Ishikawa (cell line): ENCODE measurements around the gene C10orf62.
A peak's percentile ranks its signal among the peaks of the same experiment; 100 is the strongest.

Source experiments
- CEBPB ChIP-seq: IDR thresholded peaks from 2 replicates; pipeline ENCODE4 v1.6.1; 2012
- CREB1 ChIP-seq: IDR thresholded peaks from 2 replicates; pipeline ENCODE4 v1.6.1; 2012; ENCODE audit warnings: low read depth
- EGR1 ChIP-seq: IDR thresholded peaks from 2 replicates; pipeline ENCODE4 v1.6.1; 2012
- EP300 ChIP-seq: IDR thresholded peaks from 2 replicates; pipeline ENCODE4 v1.6.1; 2012; ENCODE audit warnings: borderline replicate concordance
- FOXM1 ChIP-seq: IDR thresholded peaks from 2 replicates; pipeline ENCODE4 v1.6.1; 2012; ENCODE audit warnings: low read depth, borderline replicate concordance
- NFIC ChIP-seq: IDR thresholded peaks from 2 replicates; pipeline ENCODE4 v1.6.1; 2012
- RAD21 ChIP-seq: IDR thresholded peaks from 2 replicates; pipeline ENCODE4 v1.6.1; 2012; ENCODE audit warnings: low read depth
- TAF1 ChIP-seq: IDR thresholded peaks from 2 replicates; pipeline ENCODE4 v1.6.1; 2012; ENCODE audit warnings: low read depth, mild to moderate bottlenecking
- TCF12 ChIP-seq: IDR thresholded peaks from 2 replicates; pipeline ENCODE4 v1.6.1; 2012; ENCODE audit warnings: low read depth
- TEAD4 ChIP-seq: IDR thresholded peaks from 2 replicates; pipeline ENCODE4 v1.6.1; 2012
- YY1 ChIP-seq: IDR thresholded peaks from 2 replicates; pipeline ENCODE4 v1.6.1; 2012; ENCODE audit warnings: low read depth
- ZBTB7A ChIP-seq: IDR thresholded peaks from 2 replicates; pipeline ENCODE4 v1.6.1; 2012; ENCODE audit warnings: low read depth
- TF ChIP-seq, protein P1 (sequence below): IDR thresholded peaks from 2 replicates; pipeline ENCODE4 v1.6.1; 2012; ENCODE audit warnings: low read depth, mild to moderate bottlenecking
- TF ChIP-seq, protein P2 (sequence below): IDR thresholded peaks from 2 replicates; pipeline ENCODE4 v1.6.1; 2012
- TF ChIP-seq, protein P3 (sequence below): IDR thresholded peaks from 2 replicates; pipeline ENCODE4 v1.6.1; 2012

C10orf62 gene

DNA sequence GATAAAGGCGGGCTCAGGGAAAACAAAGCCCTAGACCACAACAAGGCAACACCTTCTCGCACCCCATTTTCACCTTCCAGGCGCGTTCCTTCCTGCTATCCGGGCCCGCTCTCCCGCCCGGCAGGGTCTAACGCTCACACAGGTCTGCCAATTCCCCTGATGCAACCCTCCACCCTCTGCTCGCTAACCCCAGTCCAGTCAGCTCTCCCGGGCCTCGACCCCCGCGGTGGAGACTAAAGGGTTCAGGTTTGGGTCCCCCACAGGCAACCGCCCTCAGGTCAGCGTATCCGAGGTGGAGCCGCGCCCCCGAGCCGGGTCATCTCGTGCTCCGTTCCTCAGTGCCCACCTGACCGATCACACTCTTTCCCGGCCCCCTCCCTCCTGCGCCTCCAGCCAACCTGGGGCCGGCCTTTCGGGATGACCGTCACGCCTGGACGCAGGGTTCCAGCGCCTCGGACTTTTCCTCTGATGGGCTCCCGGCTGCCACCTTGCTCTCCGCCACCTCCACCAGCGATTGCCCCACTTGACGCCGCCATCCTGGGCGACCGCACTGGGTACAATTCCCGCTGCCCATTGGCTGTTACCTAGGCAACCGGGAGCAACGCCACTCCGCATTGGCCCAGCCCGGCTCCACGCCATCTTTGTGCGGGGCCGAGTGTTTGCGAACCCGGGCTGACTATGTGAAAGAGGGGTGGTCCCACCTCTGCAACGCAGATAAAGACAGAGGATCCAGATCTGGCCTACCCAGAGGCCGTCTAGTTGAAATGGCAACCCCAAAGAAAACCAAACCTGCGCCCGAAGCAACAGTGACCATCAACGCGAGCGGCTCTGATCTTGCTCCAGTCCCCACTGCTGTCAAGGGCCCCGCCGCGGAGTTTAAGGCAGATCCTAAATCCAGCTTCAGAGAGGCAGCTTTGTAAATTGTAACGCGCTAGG, 43.7 kb downstream of the C10orf62 start, which contains the start of gene MORN4:
MORN4 (minus strand) TSS at position 552 of the 936 bp plus-strand sequence. CDS start 13,847 bp downstream, outside the sequence.
- TF ChIP-seq CEBPB (peak; percentile 64), FOXM1 (no peak), YY1 (peak; percentile 100), TAF1 (peak; percentile 91), CREB1 (peak; percentile 49; the same call in 1 of the 2 replicates), TCF12 (0 out of 2 replicates have a peak, but pooled peaks have one; percentile 33), EP300 (no peak), NFIC (no peak), TEAD4 (no peak), ZBTB7A (peak; percentile 75), RAD21 (no peak), EGR1 (peak; percentile 85)
- TF ChIP-seq, protein P1, sequence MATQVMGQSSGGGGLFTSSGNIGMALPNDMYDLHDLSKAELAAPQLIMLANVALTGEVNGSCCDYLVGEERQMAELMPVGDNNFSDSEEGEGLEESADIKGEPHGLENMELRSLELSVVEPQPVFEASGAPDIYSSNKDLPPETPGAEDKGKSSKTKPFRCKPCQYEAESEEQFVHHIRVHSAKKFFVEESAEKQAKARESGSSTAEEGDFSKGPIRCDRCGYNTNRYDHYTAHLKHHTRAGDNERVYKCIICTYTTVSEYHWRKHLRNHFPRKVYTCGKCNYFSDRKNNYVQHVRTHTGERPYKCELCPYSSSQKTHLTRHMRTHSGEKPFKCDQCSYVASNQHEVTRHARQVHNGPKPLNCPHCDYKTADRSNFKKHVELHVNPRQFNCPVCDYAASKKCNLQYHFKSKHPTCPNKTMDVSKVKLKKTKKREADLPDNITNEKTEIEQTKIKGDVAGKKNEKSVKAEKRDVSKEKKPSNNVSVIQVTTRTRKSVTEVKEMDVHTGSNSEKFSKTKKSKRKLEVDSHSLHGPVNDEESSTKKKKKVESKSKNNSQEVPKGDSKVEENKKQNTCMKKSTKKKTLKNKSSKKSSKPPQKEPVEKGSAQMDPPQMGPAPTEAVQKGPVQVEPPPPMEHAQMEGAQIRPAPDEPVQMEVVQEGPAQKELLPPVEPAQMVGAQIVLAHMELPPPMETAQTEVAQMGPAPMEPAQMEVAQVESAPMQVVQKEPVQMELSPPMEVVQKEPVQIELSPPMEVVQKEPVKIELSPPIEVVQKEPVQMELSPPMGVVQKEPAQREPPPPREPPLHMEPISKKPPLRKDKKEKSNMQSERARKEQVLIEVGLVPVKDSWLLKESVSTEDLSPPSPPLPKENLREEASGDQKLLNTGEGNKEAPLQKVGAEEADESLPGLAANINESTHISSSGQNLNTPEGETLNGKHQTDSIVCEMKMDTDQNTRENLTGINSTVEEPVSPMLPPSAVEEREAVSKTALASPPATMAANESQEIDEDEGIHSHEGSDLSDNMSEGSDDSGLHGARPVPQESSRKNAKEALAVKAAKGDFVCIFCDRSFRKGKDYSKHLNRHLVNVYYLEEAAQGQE, result 0 out of 2 replicates have a peak, but pooled peaks have one; percentile 19
- TF ChIP-seq, protein P2, sequence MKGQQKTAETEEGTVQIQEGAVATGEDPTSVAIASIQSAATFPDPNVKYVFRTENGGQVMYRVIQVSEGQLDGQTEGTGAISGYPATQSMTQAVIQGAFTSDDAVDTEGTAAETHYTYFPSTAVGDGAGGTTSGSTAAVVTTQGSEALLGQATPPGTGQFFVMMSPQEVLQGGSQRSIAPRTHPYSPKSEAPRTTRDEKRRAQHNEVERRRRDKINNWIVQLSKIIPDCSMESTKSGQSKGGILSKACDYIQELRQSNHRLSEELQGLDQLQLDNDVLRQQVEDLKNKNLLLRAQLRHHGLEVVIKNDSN, result 0 out of 2 replicates have a peak, but pooled peaks have one; percentile 45
- TF ChIP-seq, protein P3, sequence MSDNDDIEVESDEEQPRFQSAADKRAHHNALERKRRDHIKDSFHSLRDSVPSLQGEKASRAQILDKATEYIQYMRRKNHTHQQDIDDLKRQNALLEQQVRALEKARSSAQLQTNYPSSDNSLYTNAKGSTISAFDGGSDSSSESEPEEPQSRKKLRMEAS, result peak; percentile 57

DNA sequence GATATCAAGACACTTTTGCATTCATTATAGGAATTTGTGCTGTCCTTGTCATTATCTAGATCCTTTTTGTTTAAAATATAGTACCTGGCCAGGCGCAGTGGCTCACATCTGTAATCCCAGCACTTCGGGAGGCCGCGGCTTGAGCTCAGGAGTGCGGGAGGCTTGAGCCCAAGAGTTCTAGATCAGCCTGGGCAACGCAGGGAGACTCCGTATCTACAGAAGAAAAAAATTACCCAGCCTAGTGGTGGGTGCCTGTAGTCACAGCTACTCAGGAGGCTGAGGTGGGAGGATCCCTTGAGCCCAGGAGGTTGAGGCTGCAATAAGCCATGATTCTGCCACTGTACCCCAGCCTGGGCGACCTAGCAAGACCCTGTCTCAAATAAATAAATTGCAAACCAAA, 44.4 kb downstream of the C10orf62 start:
- TF ChIP-seq FOXM1, result no peak
- TF ChIP-seq CREB1, result no peak
- no peak for TF ChIP-seq YY1
- TF ChIP-seq RAD21, result no peak
- TF ChIP-seq, protein P3, result no peak
- TF ChIP-seq, protein P2, result no peak
- TF ChIP-seq TAF1, result no peak
- no peak for TF ChIP-seq TEAD4
- TF ChIP-seq TCF12, result no peak; the same call in 1 of the 2 replicates
- TF ChIP-seq, protein P1, result no peak
- TF ChIP-seq CEBPB, result no peak
- no peak for TF ChIP-seq ZBTB7A
- no peak for TF ChIP-seq EP300
- no peak for TF ChIP-seq EGR1
- no peak for TF ChIP-seq NFIC

DNA sequence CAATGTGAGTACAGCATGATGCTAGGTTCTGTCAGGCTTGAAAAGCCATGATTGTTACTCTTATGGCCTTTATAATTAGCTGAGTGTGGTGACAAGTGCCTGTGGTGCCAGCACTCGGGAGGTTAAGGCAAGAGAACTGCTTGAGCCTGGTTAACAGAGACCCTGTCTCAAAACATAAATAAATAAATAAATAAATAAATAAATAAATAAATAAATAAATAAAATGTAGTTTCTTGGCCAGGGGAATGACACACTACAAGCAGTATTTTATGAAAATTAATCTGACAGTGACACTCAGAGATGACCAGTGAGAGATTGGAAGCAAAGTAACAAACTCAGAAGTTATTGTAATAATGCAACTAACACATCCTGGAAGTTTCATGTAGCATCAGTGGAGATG, 46.1 kb downstream of the C10orf62 start:
- no peak for TF ChIP-seq CREB1

DNA sequence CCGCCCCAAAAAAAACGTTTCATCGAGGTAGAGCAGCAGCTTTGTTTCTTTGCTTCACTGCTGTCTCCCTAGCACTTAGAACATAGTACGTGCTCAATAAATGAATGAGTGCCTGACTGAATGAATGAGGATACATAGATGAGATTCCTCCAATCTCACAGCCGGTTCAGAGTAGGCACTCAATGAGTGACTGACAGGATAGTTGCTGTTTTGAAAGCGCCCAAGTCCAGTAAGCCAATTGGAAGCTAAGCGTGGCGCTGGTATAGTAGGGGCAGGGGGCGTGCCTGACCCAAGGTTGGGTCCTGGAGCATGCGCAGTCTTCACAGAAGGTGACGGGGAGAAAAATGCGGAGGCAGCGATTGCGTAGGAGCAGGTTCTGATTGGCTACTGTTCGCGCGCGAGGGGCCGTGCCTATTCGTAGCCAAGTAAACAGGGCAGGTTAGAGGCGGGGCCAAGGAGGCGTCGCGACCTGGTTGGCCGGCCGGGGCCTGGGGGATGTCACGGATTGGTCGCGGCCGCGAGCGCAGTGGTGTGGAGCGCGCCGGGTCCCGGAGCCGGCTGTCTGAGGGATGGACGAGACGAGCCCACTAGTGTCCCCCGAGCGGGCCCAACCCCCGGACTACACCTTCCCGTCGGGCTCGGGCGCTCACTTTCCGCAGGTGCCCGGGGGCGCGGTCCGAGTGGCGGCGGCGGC, 50.8 kb downstream of the C10orf62 start, which contains the start of gene PI4K2A:
PI4K2A (plus strand) TSS at position 498 of the 694 bp plus-strand sequence; CDS start at position 570, 72 bp downstream.
- TF ChIP-seq EGR1, result peak; percentile 70
- TF ChIP-seq, protein P3, result peak; percentile 82
- peak; percentile 61 for TF ChIP-seq CREB1
- TF ChIP-seq YY1, result no peak; the same call in 1 of the 2 replicates
- peak; percentile 67; the same call in 1 of the 2 replicates for TF ChIP-seq CEBPB
- TF ChIP-seq EP300, result peak; percentile 9; the same call in 1 of the 2 replicates
- no peak; the same call in 1 of the 2 replicates for TF ChIP-seq FOXM1
- TF ChIP-seq, protein P1, result no peak
- TF ChIP-seq NFIC, result 0 out of 2 replicates have a peak, but pooled peaks have one; percentile 13
- TF ChIP-seq TEAD4, result no peak
- TF ChIP-seq TCF12, result no peak
- no peak; the same call in 1 of the 2 replicates for TF ChIP-seq ZBTB7A
- no peak for TF ChIP-seq RAD21
- peak; percentile 61; the same call in 1 of the 2 replicates for TF ChIP-seq TAF1
